SH-SY5Y (cell line): Measurements from ENCODE around the gene DEPDC4.

Experiments used
- GATA2 ChIP-seq: IDR thresholded peaks from 2 replicates; pipeline ENCODE4 v1.6.1; 2011; ENCODE audit warnings: mild to moderate bottlenecking, low read depth, low read length
- GATA3 ChIP-seq: IDR thresholded peaks from 2 replicates; pipeline ENCODE4 v1.6.1; 2011; ENCODE audit warnings: low read depth, mild to moderate bottlenecking, low read length, moderate library complexity

DNA sequence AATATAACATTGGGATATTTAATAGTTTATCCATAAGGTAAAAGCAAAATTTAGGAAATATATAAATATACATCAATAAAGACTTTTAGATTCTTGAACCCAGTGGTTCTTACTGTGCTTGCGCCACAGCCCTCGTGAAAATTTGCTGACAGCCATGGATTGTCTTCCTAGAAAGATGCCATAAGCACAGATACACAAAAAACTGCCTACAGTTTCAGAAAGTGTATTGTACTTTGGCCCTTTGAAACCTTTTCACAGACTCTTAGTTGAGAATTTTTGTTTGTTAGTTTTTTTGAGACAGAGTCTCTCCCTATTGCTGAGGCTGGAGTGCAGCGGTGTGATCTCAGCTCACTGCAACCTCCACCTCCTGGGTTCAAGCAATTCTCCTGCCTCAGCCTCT is 28.1 kb downstream of the DEPDC4 start:
- TF ChIP-seq GATA2 (no peak), GATA3 (no peak)
